ENCODE measurements around the gene DCP1A.

DNA sequence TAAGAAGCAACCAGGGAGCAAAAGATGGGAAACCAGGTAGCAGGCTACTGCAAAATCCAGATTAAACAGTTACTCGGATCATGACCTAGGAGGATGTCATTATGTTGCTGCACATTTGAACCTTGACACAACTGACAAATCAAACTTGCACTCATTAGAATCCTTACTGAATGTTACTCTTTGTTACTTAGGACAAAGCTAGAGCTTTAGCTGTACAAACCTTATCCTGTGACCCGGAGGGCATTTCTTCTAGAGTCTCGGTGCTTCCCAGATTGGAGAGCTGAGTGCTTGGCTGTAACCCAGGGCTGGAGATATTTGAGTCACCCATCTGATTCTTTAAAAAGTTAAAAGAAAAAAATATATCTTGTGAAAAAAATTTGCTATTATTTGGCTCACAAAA, 43.4 kb downstream of the DCP1A start:
- TF ChIP-seq, protein P1, sequence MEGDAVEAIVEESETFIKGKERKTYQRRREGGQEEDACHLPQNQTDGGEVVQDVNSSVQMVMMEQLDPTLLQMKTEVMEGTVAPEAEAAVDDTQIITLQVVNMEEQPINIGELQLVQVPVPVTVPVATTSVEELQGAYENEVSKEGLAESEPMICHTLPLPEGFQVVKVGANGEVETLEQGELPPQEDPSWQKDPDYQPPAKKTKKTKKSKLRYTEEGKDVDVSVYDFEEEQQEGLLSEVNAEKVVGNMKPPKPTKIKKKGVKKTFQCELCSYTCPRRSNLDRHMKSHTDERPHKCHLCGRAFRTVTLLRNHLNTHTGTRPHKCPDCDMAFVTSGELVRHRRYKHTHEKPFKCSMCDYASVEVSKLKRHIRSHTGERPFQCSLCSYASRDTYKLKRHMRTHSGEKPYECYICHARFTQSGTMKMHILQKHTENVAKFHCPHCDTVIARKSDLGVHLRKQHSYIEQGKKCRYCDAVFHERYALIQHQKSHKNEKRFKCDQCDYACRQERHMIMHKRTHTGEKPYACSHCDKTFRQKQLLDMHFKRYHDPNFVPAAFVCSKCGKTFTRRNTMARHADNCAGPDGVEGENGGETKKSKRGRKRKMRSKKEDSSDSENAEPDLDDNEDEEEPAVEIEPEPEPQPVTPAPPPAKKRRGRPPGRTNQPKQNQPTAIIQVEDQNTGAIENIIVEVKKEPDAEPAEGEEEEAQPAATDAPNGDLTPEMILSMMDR (conservative IDR thresholded peaks at IDR 0.05; ENCODE audit: low read length): no peak
- TF ChIP-seq EZH2phosphoT487 (IDR thresholded peaks at IDR 0.05; ENCODE audit: borderline replicate concordance, low read depth, low read length): no peak

All from OCI-LY7 (cell line).